ENCODE measurements around the gene GPR25. TPM values are rescaled to one million over a fixed set of nuclear protein-coding genes. Genes with fewer than 3 reads are reported as not detected.
"Not testable (repeated sequence)": the region's sequence is repeated elsewhere in the genome, so short reads cannot be mapped to it uniquely, and the experiment has no call there.

GPR25 gene
- total RNA-seq, 1 donor: 0.84 TPM

- Histone ChIP-seq H3K9me3 (ENCODE audit: low read depth, low read length) (no peaks in the 10 kb centered on the region), H3K4me3 (ENCODE audit: low read length) (no peak overlapping the region), H3K27me3 (ENCODE audit: insufficient read depth, low read length) (no peaks in the 10 kb centered on the region), H3K4me1 (ENCODE audit: insufficient read depth, low read length) (peaks cover 32% of the 10 kb centered on the region)
Observed at GRCh38 chr1:200909071-200909470, 36.3 kb downstream of the GPR25 start.

GRCh38 chr1:200909757-200910239, 37.0 kb downstream of the GPR25 start:
- no peak overlapping the region for H3K4me3 ChIP-seq (ENCODE audit: low read length)
- no peaks in the 10 kb centered on the region for H3K9me3 ChIP-seq (ENCODE audit: low read depth, low read length)
- peaks cover 32% of the 10 kb centered on the region for H3K4me1 ChIP-seq (ENCODE audit: insufficient read depth, low read length)
- H3K27me3 ChIP-seq (ENCODE audit: insufficient read depth, low read length): no peaks in the 10 kb centered on the region

GRCh38 chr1:200911361-200911760, 38.6 kb downstream of the GPR25 start:
- Histone ChIP-seq H3K4me1 (ENCODE audit: insufficient read depth, low read length) (peaks cover 20% of the 10 kb centered on the region), H3K4me3 (ENCODE audit: low read length) (no peak overlapping the region), H3K9me3 (ENCODE audit: low read depth, low read length) (no peaks in the 10 kb centered on the region), H3K27me3 (ENCODE audit: insufficient read depth, low read length) (no peaks in the 10 kb centered on the region)

- not testable (repeated sequence) for H3K9me3 ChIP-seq (ENCODE audit: low read depth, low read length); H3K27me3 ChIP-seq (ENCODE audit: insufficient read depth, low read length); H3K4me3 ChIP-seq (ENCODE audit: low read length)
Observed at GRCh38 chr1:200911936-200912335, 39.2 kb downstream of the GPR25 start.

GRCh38 chr1:200912737-200913407, 40.1 kb downstream of the GPR25 start:
- H3K27me3 ChIP-seq (ENCODE audit: insufficient read depth, low read length): no peaks in the 10 kb centered on the region
- H3K4me1 ChIP-seq (ENCODE audit: insufficient read depth, low read length): peaks cover 5% of the 10 kb centered on the region

More at GRCh38 chr1:200911936-200912335, 39.2 kb downstream of the GPR25 start:
- peaks cover 14% of the 10 kb centered on the region for H3K4me1 ChIP-seq (ENCODE audit: insufficient read depth, low read length)

GRCh38 chr1:200916152-200916551, 43.4 kb downstream of the GPR25 start:
- Histone ChIP-seq H3K9me3 (ENCODE audit: low read depth, low read length) (no peaks in the 10 kb centered on the region), H3K4me3 (ENCODE audit: low read length) (no peak overlapping the region), H3K27me3 (ENCODE audit: insufficient read depth, low read length) (no peaks in the 10 kb centered on the region), H3K4me1 (ENCODE audit: insufficient read depth, low read length) (no peaks in the 10 kb centered on the region)

More at GRCh38 chr1:200912737-200913407, 40.1 kb downstream of the GPR25 start:
- Histone ChIP-seq H3K4me3 (ENCODE audit: low read length) (no peak overlapping the region), H3K9me3 (ENCODE audit: low read depth, low read length) (no peaks in the 10 kb centered on the region)

GRCh38 chr1:200916681-200917080, 43.9 kb downstream of the GPR25 start:
- H3K9me3 ChIP-seq (ENCODE audit: low read depth, low read length): no peaks in the 10 kb centered on the region
- H3K4me1 ChIP-seq (ENCODE audit: insufficient read depth, low read length): no peaks in the 10 kb centered on the region
- H3K27me3 ChIP-seq (ENCODE audit: insufficient read depth, low read length): no peaks in the 10 kb centered on the region
- no peak overlapping the region for H3K4me3 ChIP-seq (ENCODE audit: low read length)

GRCh38 chr1:200917291-200917817, 44.6 kb downstream of the GPR25 start:
- H3K9me3 ChIP-seq (ENCODE audit: low read depth, low read length): no peaks in the 10 kb centered on the region

GRCh38 chr1:200918006-200918405, 45.2 kb downstream of the GPR25 start:
- Histone ChIP-seq H3K27me3 (ENCODE audit: insufficient read depth, low read length) (no peaks in the 10 kb centered on the region), H3K9me3 (ENCODE audit: low read depth, low read length) (no peaks in the 10 kb centered on the region), H3K4me1 (ENCODE audit: insufficient read depth, low read length) (no peaks in the 10 kb centered on the region), H3K4me3 (ENCODE audit: low read length) (no peak overlapping the region)

More at GRCh38 chr1:200917291-200917817, 44.6 kb downstream of the GPR25 start:
- Histone ChIP-seq H3K4me3 (ENCODE audit: low read length) (no peak overlapping the region), H3K4me1 (ENCODE audit: insufficient read depth, low read length) (no peaks in the 10 kb centered on the region), H3K27me3 (ENCODE audit: insufficient read depth, low read length) (no peaks in the 10 kb centered on the region)

- Histone ChIP-seq H3K9me3 (ENCODE audit: low read depth, low read length) (no peaks in the 10 kb centered on the region), H3K4me1 (ENCODE audit: insufficient read depth, low read length) (no peaks in the 10 kb centered on the region), H3K27me3 (ENCODE audit: insufficient read depth, low read length) (no peaks in the 10 kb centered on the region), H3K4me3 (ENCODE audit: low read length) (no peak overlapping the region)
Observed at GRCh38 chr1:200919386-200919785, 46.6 kb downstream of the GPR25 start.

GRCh38 chr1:200921571-200922110, 48.9 kb downstream of the GPR25 start:
- H3K9me3 ChIP-seq (ENCODE audit: low read depth, low read length): no peaks in the 10 kb centered on the region
- no peaks in the 10 kb centered on the region for H3K27me3 ChIP-seq (ENCODE audit: insufficient read depth, low read length)
- no peak overlapping the region for H3K4me3 ChIP-seq (ENCODE audit: low read length)
- H3K4me1 ChIP-seq (ENCODE audit: insufficient read depth, low read length): no peaks in the 10 kb centered on the region

- Histone ChIP-seq H3K9me3 (ENCODE audit: low read depth, low read length) (no peaks in the 10 kb centered on the region), H3K4me3 (ENCODE audit: low read length) (no peak overlapping the region), H3K27me3 (ENCODE audit: insufficient read depth, low read length) (no peaks in the 10 kb centered on the region), H3K4me1 (ENCODE audit: insufficient read depth, low read length) (no peaks in the 10 kb centered on the region)
Observed at GRCh38 chr1:200922406-200922805, 49.6 kb downstream of the GPR25 start.

- H3K9me3 ChIP-seq (ENCODE audit: low read depth, low read length): no peaks in the 10 kb centered on the region
- no peaks in the 10 kb centered on the region for H3K4me1 ChIP-seq (ENCODE audit: insufficient read depth, low read length)
- H3K4me3 ChIP-seq (ENCODE audit: low read length): no peak overlapping the region
- H3K27me3 ChIP-seq (ENCODE audit: insufficient read depth, low read length): no peaks in the 10 kb centered on the region
Observed at GRCh38 chr1:200923601-200924000, 50.8 kb downstream of the GPR25 start.
